Stimulated activated CD4-positive, alpha-beta T cell treated with anti-CD3 and anti-CD28 coated beads, Interleukin-1b, Interleukin-23, amount 100 ng/mL, for 24 hours (primary cell): ENCODE measurements around the gene CT45A8.
A peak's percentile ranks its signal among the peaks of the same experiment; 100 is the strongest.
"Not testable (repeated sequence)": the region's sequence is repeated elsewhere in the genome, so short reads cannot be mapped to it uniquely, and the experiment has no call there.

ENCODE experiments used
- DNase-seq, 4 experiments: peaks; one replicate each; pipeline ENCODE4 v3.0.0-alpha.2; 2020; ENCODE audit warnings: low read depth in 4 of 4, low spot score in 1 of 4

Gene CT45A8

GRCh38 chrX:135854438-135854837 is at the start of gene CT45A8:
CT45A8 (minus strand) TSS chrX:135854538; CDS start chrX:135850783, 3,755 bp downstream.
- not testable (repeated sequence) for DNase-seq

GRCh38 chrX:135893294-135893817 is 39.0 kb upstream of the CT45A8 start, which contains the start of the genes CT45A10 and SAGE1:
CT45A10 (minus strand) TSS chrX:135893444; CDS start chrX:135885344, 8,100 bp downstream.
SAGE1 (plus strand) TSS chrX:135893716; CDS start chrX:135896243, 2,527 bp downstream.
- DNase-seq: no peak

- no peak for DNase-seq
Observed at GRCh38 chrX:135892781-135893180, 38.4 kb upstream of the CT45A8 start.

- DNase-seq: no peak
Observed at GRCh38 chrX:135890087-135890585, 35.8 kb upstream of the CT45A8 start.

GRCh38 chrX:135888976-135889375 is 34.6 kb upstream of the CT45A8 start:
- peak in 2 of 4 experiments; percentile 11 to 18 for DNase-seq

GRCh38 chrX:135888230-135888629 is 33.9 kb upstream of the CT45A8 start:
- not testable (repeated sequence) for DNase-seq

- not testable (repeated sequence) for DNase-seq
Observed at GRCh38 chrX:135882741-135883140, 28.4 kb upstream of the CT45A8 start.

- not testable (repeated sequence) for DNase-seq
Observed at GRCh38 chrX:135871712-135872111, 17.4 kb upstream of the CT45A8 start, which contains the start of gene CT45A9. CT45A9 (minus strand) TSS chrX:135871812; CDS start chrX:135868061, 3,751 bp downstream.

- DNase-seq: not testable (repeated sequence)
Observed at GRCh38 chrX:135837180-135837579, 17.2 kb downstream of the CT45A8 start, which contains the start of gene CT45A7. CT45A7 (minus strand) TSS chrX:135837280; CDS start chrX:135833533, 3,747 bp downstream.

GRCh38 chrX:135819912-135820311 is 34.4 kb downstream of the CT45A8 start, which contains the start of gene CT45A2:
CT45A2 (minus strand) TSS chrX:135820012; CDS start chrX:135816265, 3,747 bp downstream.
- not testable (repeated sequence) for DNase-seq

GRCh38 chrX:135802687-135803086 is 51.7 kb downstream of the CT45A8 start, which contains the start of gene CT45A6:
CT45A6 (minus strand) TSS chrX:135802787; CDS start chrX:135798993, 3,794 bp downstream.
- not testable (repeated sequence) for DNase-seq
